HL-60/S4 treated with retinoic acid at 250 ng/mL for 4 days and 3 days (cell line): ENCODE data around the gene GSAP.

ENCODE experiments used
- in situ Hi-C: fragments of 300-500 bp; cut with MboI; formaldehyde crosslinking; loops from 2 replicates; pipeline ENCODE4 v1.7.0; 2022; ENCODE audit warnings: low sequenced_read_pairs

Gene GSAP

DNA sequence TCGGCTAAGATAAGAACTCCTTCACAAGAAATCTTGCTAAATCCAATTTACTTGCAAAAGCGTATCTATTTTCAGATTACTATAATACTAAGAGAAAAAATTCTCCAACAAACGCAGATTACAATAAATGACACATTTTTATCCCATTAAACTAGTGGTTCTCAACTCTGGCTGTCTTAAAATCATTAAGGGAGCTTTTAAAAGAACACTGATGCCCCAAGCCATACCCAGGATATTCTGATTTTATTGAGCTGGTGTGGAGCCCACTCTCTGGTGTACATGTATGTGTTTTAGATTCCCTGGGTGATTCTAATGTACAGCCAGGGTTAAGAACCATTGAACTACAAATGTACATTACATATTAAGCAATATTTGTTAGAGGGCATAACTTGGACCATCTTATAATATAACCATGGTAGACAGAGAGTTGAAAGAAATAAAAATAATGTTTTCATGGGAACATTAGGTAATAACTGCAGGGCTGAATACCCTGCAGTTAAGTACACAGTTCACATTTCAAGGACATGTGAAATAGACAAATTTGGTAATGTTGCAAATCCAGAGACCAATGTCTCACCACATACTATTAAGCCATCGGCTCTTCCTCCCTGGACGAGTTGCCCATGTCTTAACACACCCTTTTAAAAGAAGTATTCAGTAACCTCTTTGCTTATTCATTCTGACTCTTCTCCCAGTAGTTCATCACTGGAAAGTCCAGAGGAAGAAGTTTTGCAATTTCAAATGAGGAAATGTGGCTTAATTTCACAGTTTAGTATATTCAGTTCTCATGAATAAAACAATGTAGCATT, 6.2 kb downstream of the GSAP start:
- in situ Hi-C loops = no loop called here

DNA sequence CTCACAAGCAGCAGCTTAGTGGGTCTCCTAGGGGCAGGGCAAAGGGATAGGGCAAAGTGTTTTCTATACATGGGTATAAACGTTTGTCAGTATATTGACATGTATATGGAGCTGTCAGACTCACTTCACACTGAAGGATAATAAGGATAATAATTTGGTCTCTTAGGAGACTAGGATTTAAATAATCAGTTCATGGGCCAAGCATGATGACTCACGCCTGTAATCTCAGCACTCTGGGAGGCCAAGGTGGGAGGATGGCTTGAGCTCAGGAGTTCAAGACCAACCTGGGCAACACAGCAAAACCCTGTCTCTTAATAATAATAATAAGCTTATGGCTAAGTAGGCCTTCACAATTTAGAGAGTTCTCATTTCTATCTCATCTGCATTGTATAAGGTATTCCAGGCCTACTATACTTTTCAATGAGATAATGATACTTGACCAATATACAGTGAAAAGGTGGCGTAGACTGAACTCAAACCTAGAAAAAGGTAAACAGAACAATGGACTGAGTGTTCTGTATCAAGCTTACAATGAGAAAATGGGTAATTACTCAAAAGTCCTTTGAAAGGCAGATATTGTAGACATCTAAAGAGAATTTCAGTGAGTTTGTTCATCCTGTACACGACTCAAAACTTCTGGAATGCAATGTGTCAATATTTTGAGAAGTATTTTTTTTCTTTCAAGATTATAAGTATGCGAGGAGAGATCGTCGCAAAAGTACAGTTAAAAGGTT, 7.0 kb downstream of the GSAP start:
- in situ Hi-C loops = no loop called here

DNA sequence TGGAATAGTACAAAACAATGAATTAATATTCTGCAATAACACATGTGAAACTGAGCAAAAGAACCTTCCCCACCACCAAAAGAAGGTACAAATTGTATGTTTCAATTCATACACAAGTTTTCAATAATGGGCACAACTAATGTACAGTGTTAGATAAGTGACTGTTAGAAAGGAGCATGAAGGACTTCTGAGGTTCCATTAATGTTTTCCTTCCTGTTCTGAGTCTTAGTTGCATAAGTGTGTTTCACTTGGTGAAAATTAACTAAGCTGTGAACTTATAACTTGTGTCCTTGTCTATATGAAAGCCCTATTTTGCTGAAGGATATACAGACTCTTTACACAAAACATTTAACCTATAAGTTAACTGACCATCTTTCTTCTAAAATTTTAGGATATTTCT, 8.2 kb downstream of the GSAP start:
- in situ Hi-C loops = no loop called here

DNA sequence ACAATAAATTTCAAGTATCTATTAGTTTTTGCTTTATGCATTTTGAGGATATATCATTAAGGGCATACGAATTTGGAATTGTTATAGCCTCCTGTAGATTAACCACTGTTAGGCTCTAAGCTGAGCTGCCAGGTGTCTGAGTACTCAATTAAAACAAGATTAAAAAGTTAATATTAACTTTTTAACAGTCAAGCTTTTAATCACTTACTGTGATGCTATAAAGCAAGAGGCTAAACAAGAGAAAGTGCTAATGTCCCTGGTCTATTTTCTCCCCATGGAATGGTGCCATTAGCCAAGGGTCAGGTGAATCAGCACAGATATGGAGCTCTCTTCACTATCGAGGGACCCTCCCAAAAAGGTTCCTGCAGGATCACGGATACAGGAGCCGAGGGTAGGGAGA, 9.7 kb downstream of the GSAP start:
- in situ Hi-C loops = no loop called here

DNA sequence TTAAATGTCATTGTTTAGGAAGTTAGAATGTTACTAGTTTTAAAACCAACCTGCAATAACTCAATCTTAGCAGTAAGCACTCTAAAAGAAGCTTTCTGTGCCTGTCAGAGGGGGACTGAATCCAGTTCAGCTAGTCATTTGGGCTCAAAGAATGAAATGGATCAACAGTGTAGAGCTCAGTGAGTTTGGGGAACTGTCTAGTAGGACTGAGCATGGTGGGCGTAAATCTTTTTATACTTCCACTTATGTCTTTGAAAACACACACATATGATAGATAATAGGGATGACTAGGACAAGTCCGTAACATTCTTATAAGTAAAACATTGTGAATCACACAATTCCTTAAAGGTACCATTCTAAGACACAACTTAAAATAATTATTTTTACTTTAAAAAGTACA, 11.5 kb downstream of the GSAP start:
- in situ Hi-C loops = no loop called here

DNA sequence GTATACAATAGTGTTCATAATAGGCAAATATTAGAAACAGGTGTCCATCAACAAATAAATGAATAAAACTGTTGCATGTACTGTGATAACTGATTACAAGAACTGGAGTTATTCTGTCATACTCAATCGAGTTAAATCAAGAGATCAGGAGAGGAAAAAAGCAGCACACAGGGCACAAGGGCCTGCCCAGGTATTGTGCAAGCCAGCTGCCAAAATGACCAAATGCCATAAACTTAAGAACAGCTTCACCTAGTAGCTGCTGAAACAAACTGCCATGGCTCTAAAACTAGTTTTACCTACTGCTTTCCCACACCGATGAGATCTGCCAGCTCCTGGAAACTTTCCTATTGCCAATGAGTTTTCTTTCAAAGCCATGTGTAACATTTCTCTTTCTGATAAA, 12.2 kb downstream of the GSAP start:
- in situ Hi-C loops = no loop called here

DNA sequence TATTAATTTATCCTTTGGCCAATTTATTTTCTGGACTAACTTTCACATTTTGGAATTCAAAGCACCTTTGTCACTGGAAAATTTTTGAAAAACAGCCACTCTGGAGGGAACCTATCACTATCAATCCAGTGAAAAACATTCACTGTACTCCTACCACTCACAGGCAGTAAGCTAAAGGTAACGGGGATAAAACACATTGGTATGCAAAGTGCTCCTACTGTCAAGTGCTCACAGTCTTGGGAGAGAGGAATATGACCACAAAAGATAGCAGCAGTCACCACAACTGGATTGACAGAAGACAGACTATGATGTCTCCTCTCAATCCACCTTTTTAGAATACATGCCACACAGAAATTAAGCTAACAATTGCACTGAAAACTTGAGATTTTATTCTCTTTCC, 13.3 kb downstream of the GSAP start:
- in situ Hi-C loops = no loop called here

DNA sequence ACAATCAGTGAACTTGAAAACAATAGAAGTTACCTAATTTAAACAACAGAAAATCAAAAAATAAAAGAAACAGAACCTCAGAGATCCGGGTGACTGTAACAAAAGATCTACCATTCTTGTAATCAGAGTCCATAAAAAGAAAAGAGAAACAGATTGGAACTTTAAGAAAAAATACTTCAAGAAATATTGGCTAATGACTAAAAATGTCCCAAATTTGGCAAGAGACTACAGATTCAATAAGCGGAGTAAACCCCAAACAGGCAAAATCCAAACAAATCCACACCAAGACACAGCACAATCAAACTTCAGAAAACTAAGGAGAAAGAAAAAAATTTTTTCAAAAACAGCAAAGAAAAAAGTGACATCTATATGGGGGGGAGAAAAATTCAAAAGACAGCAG, 15.1 kb downstream of the GSAP start:
- in situ Hi-C loops = no loop called here

GRCh38 chr7:77399816-77400215, 16.3 kb downstream of the GSAP start:
- in situ Hi-C loops = no loop called here

GRCh38 chr7:77396894-77397547, 19.1 kb downstream of the GSAP start:
- in situ Hi-C loops = no loop called here

- in situ Hi-C loops = no loop called here
These were observed 20.5 kb downstream of the GSAP start for GRCh38 chr7:77395626-77396025.

DNA sequence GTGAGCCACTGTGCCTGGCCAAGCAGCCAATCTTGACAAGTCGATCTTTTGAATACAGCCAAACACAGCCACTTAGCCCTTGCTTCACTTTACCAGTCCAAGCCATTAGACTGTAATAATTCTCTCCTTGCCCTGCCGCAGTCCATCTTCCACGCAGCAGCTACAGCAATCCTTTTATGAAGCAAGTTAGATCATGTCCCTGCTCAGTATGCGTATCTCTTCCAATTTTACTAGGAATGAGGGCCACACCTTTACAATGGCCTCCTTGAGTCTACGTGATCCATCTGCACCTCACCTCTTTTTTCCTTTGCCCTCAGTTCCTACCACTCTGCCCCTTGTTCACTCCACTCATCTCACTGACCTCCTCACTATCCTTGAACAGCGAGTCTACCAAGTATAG, 22.2 kb downstream of the GSAP start:
- in situ Hi-C loops = no loop called here

- in situ Hi-C loops = no loop called here
These were observed 22.9 kb downstream of the GSAP start for GRCh38 chr7:77393261-77393660.

- in situ Hi-C loops = no loop called here
These were observed 24.9 kb downstream of the GSAP start for GRCh38 chr7:77391230-77391629.

DNA sequence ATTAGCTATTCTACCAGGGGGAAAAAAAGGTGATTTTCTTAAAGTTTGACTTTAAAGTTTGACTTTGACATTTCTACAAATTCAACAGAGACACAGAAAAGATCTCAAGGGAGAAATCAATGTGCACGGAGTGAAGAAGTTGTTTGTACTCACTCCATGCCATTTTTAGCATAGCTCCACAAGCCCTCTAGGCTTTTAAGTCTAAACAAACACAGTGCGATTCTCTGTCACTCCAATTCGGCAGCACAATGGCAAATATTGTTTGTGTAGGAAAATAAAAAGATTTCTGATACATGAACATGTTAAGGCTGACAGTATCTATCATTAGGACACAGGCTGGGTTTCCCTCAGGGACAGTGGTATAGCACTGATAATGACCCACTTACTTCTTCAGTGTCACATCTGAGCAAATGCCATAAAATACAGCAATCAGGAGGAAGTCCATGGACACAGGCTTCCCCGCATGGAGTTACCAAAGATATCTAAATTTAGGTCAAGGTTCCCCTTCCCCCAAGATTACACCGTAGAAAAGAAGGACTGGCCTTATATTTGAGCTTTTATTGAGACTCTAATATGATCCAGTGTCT, 28.0 kb downstream of the GSAP start:
- in situ Hi-C loops = no loop called here

- in situ Hi-C loops = no loop called here
These were observed 29.9 kb downstream of the GSAP start for GRCh38 chr7:77386165-77386822.

DNA sequence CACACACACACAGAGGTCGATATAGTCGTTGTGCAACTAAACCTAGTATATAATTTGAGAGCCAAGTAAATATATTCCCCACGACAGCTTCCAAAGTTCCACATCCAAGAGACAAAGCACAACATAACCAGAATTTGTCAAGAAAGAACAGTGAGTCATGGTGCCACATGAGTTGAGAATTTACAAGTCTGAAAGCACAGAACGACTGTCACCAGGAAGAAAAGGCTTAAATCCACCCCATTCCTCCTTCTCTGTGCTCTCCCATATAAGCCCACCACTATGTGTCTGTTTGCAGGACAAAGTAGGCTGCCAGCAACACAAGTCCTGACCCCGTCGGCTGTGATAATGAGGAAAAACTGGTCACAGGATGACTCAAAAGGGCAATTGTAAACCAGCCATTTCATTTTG, 32.8 kb downstream of the GSAP start:
- in situ Hi-C loops = no loop called here

DNA sequence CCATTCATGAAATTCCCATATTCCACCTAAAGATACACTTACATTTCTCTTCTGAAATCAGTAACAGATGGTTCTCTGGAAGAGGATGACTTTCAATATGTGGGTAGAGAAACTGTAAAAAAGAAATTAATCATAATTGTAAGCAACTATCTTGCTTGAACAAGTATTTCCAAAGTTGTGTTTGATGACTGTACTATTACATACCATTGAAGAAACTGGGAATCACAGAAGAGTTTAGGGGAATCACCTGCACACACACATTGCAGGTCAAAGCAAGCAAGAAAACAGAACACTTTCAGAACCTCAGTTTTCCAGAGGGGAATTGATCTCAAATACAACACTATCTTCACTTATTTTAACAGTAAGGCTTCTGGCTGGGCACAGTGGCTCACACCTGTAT, 33.6 kb downstream of the GSAP start:
- in situ Hi-C loops = no loop called here

DNA sequence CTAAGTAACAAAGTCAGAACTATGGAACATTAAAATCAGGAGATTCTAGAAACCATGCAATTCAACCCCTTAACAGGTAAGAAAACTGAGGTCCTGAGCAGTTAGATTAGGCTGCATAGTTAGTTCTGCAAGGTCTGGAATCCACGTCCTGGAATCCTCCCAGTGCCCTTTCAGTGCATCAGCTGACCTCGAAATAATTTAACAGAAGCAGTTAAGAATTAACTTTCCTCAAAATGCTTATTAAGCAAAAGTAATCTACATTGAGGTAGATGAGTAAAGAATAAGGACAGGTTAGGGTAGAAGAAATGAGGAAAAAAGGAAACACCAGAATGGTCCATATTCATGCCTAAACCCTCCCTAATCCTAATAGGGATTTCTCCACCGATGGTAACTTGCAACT, 37.6 kb downstream of the GSAP start:
- in situ Hi-C loops = no loop called here

DNA sequence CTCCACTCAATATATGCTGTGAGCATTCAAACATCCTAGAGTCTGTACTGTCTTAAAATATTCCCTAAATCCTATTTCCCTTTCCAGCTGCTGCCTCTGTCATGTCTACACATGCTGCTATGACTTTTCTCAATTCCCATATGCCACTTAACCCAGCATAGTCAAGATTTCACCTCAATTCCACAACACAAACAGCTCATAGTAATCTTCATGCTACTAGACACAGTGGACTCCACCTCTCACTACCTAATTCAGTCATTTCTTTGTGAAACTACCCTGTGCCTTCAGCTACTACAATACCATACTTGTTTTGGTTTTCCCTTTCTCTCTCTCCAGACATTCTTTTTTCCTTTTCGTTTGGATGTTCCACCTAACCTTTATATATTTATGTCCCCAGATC, 45.5 kb downstream of the GSAP start:
- in situ Hi-C loops = no loop called here

- in situ Hi-C loops = no loop called here
These were observed 47.2 kb downstream of the GSAP start for GRCh38 chr7:77368974-77369373.
